Endothelial cell of umbilical vein (primary cell): ENCODE data around the gene TRRAP. TPM values are rescaled to one million over a fixed set of nuclear protein-coding genes. Genes with fewer than 3 reads are reported as not detected.

Experiments used
- BruUV-seq: library from RNA; stranded (reverse); fragments of 400-500 nt; replicated peaks from 2 replicates; lab custom pipeline; 2021; lab: Mats Ljungman, UMichigan
- CTCF ChIA-PET: fragments of 300-600, 350-600 bp; sonication (Branson Sonifier 250); formaldehyde crosslinking; loops from one replicate; lab custom pipeline; 2021; ENCODE audit warnings: antibody characterized with exemption, inconsistent platforms; lab: Charles Lee
- POLR2A ChIA-PET: fragments of 300-600, 350-600 bp; sonication (Branson Sonifier 250); formaldehyde crosslinking; loops from one replicate; lab custom pipeline; 2021; ENCODE audit warnings: antibody characterized with exemption, inconsistent platforms; lab: Charles Lee
- DNase-seq: peaks from one replicate; pipeline ENCODE4 v3.0.0-alpha.2; 2011; ENCODE audit warnings: low read depth, low spot score
- FAIRE-seq: peaks from 2 replicates; lab custom pipeline; 2011; peaks lifted over from hg19 to GRCh38; lab: Jason Lieb, UNC
- H2AFZ ChIP-seq: 2 replicates; pipeline ENCODE4 v1.6.0; 2012; ENCODE audit warnings: low read depth, low read length, control low read depth, inconsistent platforms
- H3K27ac ChIP-seq: 2 replicates; pipeline ENCODE4 v1.5.1; 2011; ENCODE audit warnings: low read depth, mild to moderate bottlenecking, control low read depth, low read length, moderate library complexity; ENCODE audit not compliant: insufficient read depth
- H3K27me3 ChIP-seq, 2 experiments: 2 replicates each; pipeline versions ENCODE4 v1.6.0 to v1.6.1; 2011; ENCODE audit warnings: low read length in 2 of 2, mixed read lengths in 1 of 2; ENCODE audit not compliant: control insufficient read depth in 2 of 2, insufficient read depth in 2 of 2
- H3K36me3 ChIP-seq, 2 experiments: 2 replicates in 1 of 2; 3 replicates in 1 of 2; pipeline ENCODE4 v1.5.1; 2011; ENCODE audit warnings: low read length in 2 of 2, mild to moderate bottlenecking in 1 of 2, moderate library complexity in 1 of 2; ENCODE audit not compliant: control insufficient read depth in 2 of 2, insufficient read depth in 2 of 2; ENCODE audit errors: extremely low read depth in 1 of 2
- H3K4me1 ChIP-seq: 3 replicates; pipeline ENCODE4 v1.5.1; 2011; ENCODE audit warnings: mild to moderate bottlenecking, low read length; ENCODE audit not compliant: control insufficient read depth, insufficient read depth; ENCODE audit errors: extremely low read depth
- H3K4me2 ChIP-seq: 2 replicates; pipeline ENCODE4 v1.6.1; 2011; ENCODE audit warnings: low read length, control low read depth, mixed read lengths; ENCODE audit not compliant: insufficient read depth
- H3K4me3 ChIP-seq, 3 experiments: fragments of 200-600 bp in 1 of 3; sonication (generic), shearing (Covaris generic) in 1 of 3; replicated peaks in 1 of 3; 2 replicates each; pipeline ENCODE4 v1.5.1; 2011 to 2016; ENCODE audit warnings: control low read depth in 3 of 3, low read length in 3 of 3, mild to moderate bottlenecking in 2 of 3, inconsistent platforms in 1 of 3, low read depth in 1 of 3, moderate library complexity in 1 of 3; ENCODE audit not compliant: insufficient read depth in 1 of 3
- H3K79me2 ChIP-seq: 2 replicates; pipeline ENCODE4 v1.6.0; 2012; ENCODE audit warnings: low read length, inconsistent platforms; ENCODE audit not compliant: control insufficient read depth, insufficient read depth
- H3K9ac ChIP-seq: replicated peaks from 2 replicates; pipeline ENCODE3; 2011; ENCODE audit warnings: low read length, control low read depth; ENCODE audit not compliant: insufficient read depth; ENCODE audit errors: extremely low read depth
- H3K9me1 ChIP-seq: replicated peaks from 3 replicates; pipeline ENCODE4 v1.6.0; 2011; ENCODE audit warnings: mild to moderate bottlenecking, low read length; ENCODE audit not compliant: control insufficient read depth, insufficient read depth; ENCODE audit errors: extremely low read depth
- H3K9me3 ChIP-seq: replicated peaks from 2 replicates; pipeline ENCODE4 v1.5.1; 2012; ENCODE audit warnings: low read length, inconsistent platforms; ENCODE audit not compliant: control insufficient read depth, insufficient read depth
- H4K20me1 ChIP-seq: replicated peaks from 2 replicates; pipeline ENCODE3; 2011; ENCODE audit warnings: mild to moderate bottlenecking, low read length; ENCODE audit not compliant: control insufficient read depth, insufficient read depth; ENCODE audit errors: extremely low read depth
- CTCF ChIP-seq, 2 donors: IDR thresholded peaks; 1 replicate in 1 of 2; 2 replicates in 1 of 2; pipeline ENCODE4 v1.5.1; 2011; ENCODE audit warnings: low read length in 2 of 2, mild to moderate bottlenecking in 2 of 2, moderate library complexity in 2 of 2, control low read depth in 1 of 2, inconsistent platforms in 1 of 2, low read depth in 1 of 2; ENCODE audit not compliant: insufficient read depth in 1 of 2; ENCODE audit errors: extremely low read depth in 1 of 2
- EZH2 ChIP-seq: IDR thresholded peaks from 2 replicates; pipeline ENCODE4 v1.6.1; 2012; ENCODE audit warnings: borderline replicate concordance, low read depth, mild to moderate bottlenecking, moderate library complexity, low read length, inconsistent platforms; ENCODE audit not compliant: severe bottlenecking
- FOS ChIP-seq: IDR thresholded peaks from 2 replicates; pipeline ENCODE4 v1.6.1; 2011; ENCODE audit warnings: mild to moderate bottlenecking, low read length, moderate library complexity, borderline replicate concordance; ENCODE audit not compliant: insufficient read depth
- GATA2 ChIP-seq: IDR thresholded peaks from 2 replicates; pipeline ENCODE4 v1.7.0; 2011; ENCODE audit warnings: low read depth, mild to moderate bottlenecking, moderate library complexity, mixed read lengths, low read length; ENCODE audit not compliant: insufficient read length, insufficient read depth
- JUN ChIP-seq: IDR thresholded peaks from 2 replicates; pipeline ENCODE4 v1.6.1; 2011; ENCODE audit warnings: borderline replicate concordance, low read depth; ENCODE audit not compliant: insufficient read length, insufficient read depth
- MAX ChIP-seq: IDR thresholded peaks from 2 replicates; pipeline ENCODE4 v1.6.1; 2011; ENCODE audit not compliant: insufficient read depth, insufficient read length
- MYC ChIP-seq: IDR thresholded peaks from one replicate; pipeline ENCODE4 v1.6.1; 2011; ENCODE audit warnings: mild to moderate bottlenecking, low read depth, low read length
- POLR2A ChIP-seq: IDR thresholded peaks from 2 replicates; pipeline ENCODE4 v1.6.1; 2012; ENCODE audit warnings: low read depth, mild to moderate bottlenecking, control low read depth, low read length
- POLR2AphosphoS5 ChIP-seq: IDR thresholded peaks from 2 replicates; pipeline ENCODE4 v1.6.1; 2012; ENCODE audit warnings: low read depth, mild to moderate bottlenecking, control low read depth, low read length, moderate library complexity; ENCODE audit not compliant: insufficient read depth
- dilution Hi-C: fragments of 300-500 bp; cut with MboI; formaldehyde crosslinking; loops from one replicate; pipeline ENCODE4 v1.15.0; 2019; ENCODE audit warnings: low sequenced_read_pairs; ENCODE audit not compliant: extremely low pct_ligation_motif_present
- intact Hi-C: fragments of 100-400 bp; cut with micrococcal nuclease; formaldehyde crosslinking; loops from one replicate; pipeline ENCODE4 v1.10.0; 2022
- polyA plus RNA-seq, 4 experiments: library from polyadenylated mRNA; depleted of rRNA in 3 of 4; stranded (reverse) in 3 of 4; unstranded in 1 of 4; fragments of >200 nt; gene quantifications; 2 replicates each; pipeline versions ENCODE4 v1.2.1 to v1.2.3, GENCODE V29; 2011 to 2012; ENCODE audit warnings: missing spikeins in 1 of 4
- total RNA-seq: library from RNA; stranded (reverse); gene quantifications from 2 replicates; pipeline ENCODE4 v1.2.3, GENCODE V29; 2021

TRRAP gene
- total and polyA plus RNA-seq, 2 donors (not counting 3 experiments of a cell fraction or from before 2014, with no cell fraction given): 21.8 to 45.8 TPM

- no TSS peak for BruUV-seq
- no peak overlapping the region for H3K4me2 ChIP-seq
- intact Hi-C loops (no loop called here), dilution Hi-C loops (no loop called here)
- DNase-seq (no peak), FAIRE-seq (no peak)
- no peak overlapping the region for H3K9ac ChIP-seq
- H3K4me1 ChIP-seq: no peaks in the 10 kb centered on the region
- H3K36me3 ChIP-seq: peaks cover 4 to 55% of the 10 kb centered on the region in 2 experiments
- H3K4me3 ChIP-seq: no peak overlapping the region
- no peaks in the 10 kb centered on the region for H3K27me3 ChIP-seq
- no peak overlapping the region for H3K27ac ChIP-seq
- no peaks in the 10 kb centered on the region for H4K20me1 ChIP-seq
- no peaks in the 10 kb centered on the region for H3K9me3 ChIP-seq
- POLR2A ChIA-PET: no interaction called here
- CTCF ChIA-PET: no interaction called here
- H3K9me1 ChIP-seq: no peaks in the 10 kb centered on the region
- TF ChIP-seq MAX (no peak), MYC (no peak), POLR2A (no peak), EZH2 (no peak), CTCF (IDR thresholded peaks at IDR 0.05; ENCODE audit: extremely low read depth in 1 of 2, insufficient read depth in 1 of 2, low read depth in 1 of 2, low read length in 2 of 2) (no peak), POLR2AphosphoS5 (no peak), GATA2 (no peak), JUN (no peak), FOS (no peak)
- no peak overlapping the region for H2AFZ ChIP-seq
- no peaks in the 10 kb centered on the region for H3K79me2 ChIP-seq
Measured at GRCh38 chr7:98998821-98999725, 120.7 kb downstream of the TRRAP start.
